Mesenchymal stem cell (in vitro differentiated cells and primary cell): Measurements from ENCODE around the gene LEF1.
A peak's percentile ranks its signal among the peaks of the same experiment; 100 is the strongest.

Source experiments
- DNase-seq: peaks from one replicate; pipeline ENCODE4 v3.0.0-alpha.2; 2013
- H2AFZ ChIP-seq: one replicate; pipeline ENCODE4 v1.6.1; 2013; ENCODE audit warnings: low read depth, mild to moderate bottlenecking, control low read depth, inconsistent platforms, low read length, moderate library complexity
- H2AK5ac ChIP-seq: 2 replicates; pipeline ENCODE4 v1.6.1; 2013; ENCODE audit warnings: low read length, moderate library complexity, mild to moderate bottlenecking, inconsistent platforms; ENCODE audit not compliant: severe bottlenecking
- H2BK120ac ChIP-seq: one replicate; pipeline ENCODE4 v1.6.1; 2013; ENCODE audit warnings: low read depth, mild to moderate bottlenecking, inconsistent platforms, low read length, moderate library complexity
- H2BK12ac ChIP-seq, 2 experiments: one replicate each; pipeline ENCODE4 v1.6.1; 2013; ENCODE audit warnings: inconsistent platforms in 2 of 2, low read length in 2 of 2, mild to moderate bottlenecking in 2 of 2, moderate library complexity in 2 of 2, control low read depth in 1 of 2
- H2BK15ac ChIP-seq: one replicate; pipeline ENCODE4 v1.6.1; 2013; ENCODE audit warnings: mild to moderate bottlenecking, low read depth, inconsistent platforms; ENCODE audit not compliant: poor library complexity, severe bottlenecking
- H2BK5ac ChIP-seq: 2 replicates; pipeline ENCODE4 v1.6.1; 2013; ENCODE audit warnings: low read depth, mild to moderate bottlenecking, low read length, control low read depth, inconsistent platforms; ENCODE audit not compliant: poor library complexity, severe bottlenecking
- H3K14ac ChIP-seq, 2 experiments: one replicate each; pipeline ENCODE4 v1.6.1; 2013; ENCODE audit warnings: inconsistent platforms in 2 of 2, low read length in 2 of 2, control low read depth in 1 of 2, mild to moderate bottlenecking in 1 of 2, moderate library complexity in 1 of 2
- H3K18ac ChIP-seq, 2 experiments: one replicate each; pipeline ENCODE4 v1.6.1; 2013; ENCODE audit warnings: inconsistent platforms in 2 of 2, low read length in 2 of 2, control low read depth in 1 of 2, low read depth in 1 of 2, mild to moderate bottlenecking in 1 of 2
- H3K23ac ChIP-seq, 2 experiments: one replicate each; pipeline ENCODE4 v1.6.1; 2013; ENCODE audit warnings: inconsistent platforms in 2 of 2, low read length in 2 of 2, mild to moderate bottlenecking in 2 of 2, moderate library complexity in 2 of 2, control low read depth in 1 of 2
- H3K27ac ChIP-seq: 2 replicates; pipeline ENCODE4 v1.5.1; 2013; ENCODE audit warnings: mild to moderate bottlenecking, moderate library complexity, low read length, control low read depth, inconsistent platforms; ENCODE audit not compliant: poor library complexity, severe bottlenecking
- H3K27me3 ChIP-seq, 2 experiments: 2 replicates each; pipeline versions ENCODE4 v1.6.1 to v1.7.0; 2013; ENCODE audit warnings: low read length in 2 of 2, mild to moderate bottlenecking in 2 of 2, moderate library complexity in 2 of 2, control low read depth in 1 of 2, inconsistent platforms in 1 of 2; ENCODE audit not compliant: control insufficient read depth in 1 of 2, insufficient read depth in 1 of 2
- H3K36me3 ChIP-seq, 2 experiments: 2 replicates each; pipeline versions ENCODE4 v1.6.1 to v1.7.0; 2013; ENCODE audit warnings: low read length in 2 of 2, control low read depth in 1 of 2, inconsistent platforms in 1 of 2, low read depth in 1 of 2, mild to moderate bottlenecking in 1 of 2; ENCODE audit not compliant: insufficient read depth in 2 of 2, control insufficient read depth in 1 of 2
- H3K4ac ChIP-seq, 2 experiments: one replicate each; pipeline ENCODE4 v1.6.1; 2013; ENCODE audit warnings: inconsistent platforms in 2 of 2, low read length in 2 of 2, mild to moderate bottlenecking in 2 of 2, moderate library complexity in 2 of 2, control low read depth in 1 of 2, low read depth in 1 of 2
- H3K4me1 ChIP-seq: 2 replicates; pipeline ENCODE4 v1.6.1; 2013; ENCODE audit warnings: low read depth, low read length, control low read depth; ENCODE audit not compliant: control insufficient read depth, insufficient read depth
- H3K4me2 ChIP-seq: 2 replicates; pipeline ENCODE4 v1.6.1; 2013; ENCODE audit warnings: low read length, mild to moderate bottlenecking, inconsistent platforms; ENCODE audit not compliant: poor library complexity, severe bottlenecking
- H3K4me3 ChIP-seq, 2 experiments: 2 replicates each; pipeline versions ENCODE4 v1.5.1 to v1.7.0; 2013; ENCODE audit warnings: low read length in 2 of 2, mild to moderate bottlenecking in 2 of 2, control low read depth in 1 of 2, low read depth in 1 of 2; ENCODE audit not compliant: insufficient read depth in 1 of 2
- H3K79me1 ChIP-seq: replicated peaks from 2 replicates; pipeline ENCODE4 v1.6.1; 2013; ENCODE audit warnings: mild to moderate bottlenecking, control low read depth, low read length, inconsistent platforms; ENCODE audit not compliant: poor library complexity, severe bottlenecking
- H3K9ac ChIP-seq: 2 replicates; pipeline ENCODE4 v1.7.0; 2013; ENCODE audit warnings: mild to moderate bottlenecking, low read length, moderate library complexity
- H3K9me3 ChIP-seq: 2 replicates; pipeline ENCODE4 v1.7.0; 2013; ENCODE audit warnings: mild to moderate bottlenecking, low read length; ENCODE audit not compliant: control insufficient read depth
- H4K8ac ChIP-seq: one replicate; pipeline ENCODE4 v1.6.1; 2013; ENCODE audit warnings: inconsistent platforms, mild to moderate bottlenecking, low read length, moderate library complexity
- H4K91ac ChIP-seq: one replicate; pipeline ENCODE4 v1.6.1; 2013; ENCODE audit warnings: mild to moderate bottlenecking, low read length, inconsistent platforms
- WGBS: methylation state at CpG from one replicate; pipeline ENCODE4 v1.1.7; 2013; ENCODE audit warnings: mixed read lengths; 5-methylcytosine and 5-hydroxymethylcytosine counted together

Gene LEF1

DNA sequence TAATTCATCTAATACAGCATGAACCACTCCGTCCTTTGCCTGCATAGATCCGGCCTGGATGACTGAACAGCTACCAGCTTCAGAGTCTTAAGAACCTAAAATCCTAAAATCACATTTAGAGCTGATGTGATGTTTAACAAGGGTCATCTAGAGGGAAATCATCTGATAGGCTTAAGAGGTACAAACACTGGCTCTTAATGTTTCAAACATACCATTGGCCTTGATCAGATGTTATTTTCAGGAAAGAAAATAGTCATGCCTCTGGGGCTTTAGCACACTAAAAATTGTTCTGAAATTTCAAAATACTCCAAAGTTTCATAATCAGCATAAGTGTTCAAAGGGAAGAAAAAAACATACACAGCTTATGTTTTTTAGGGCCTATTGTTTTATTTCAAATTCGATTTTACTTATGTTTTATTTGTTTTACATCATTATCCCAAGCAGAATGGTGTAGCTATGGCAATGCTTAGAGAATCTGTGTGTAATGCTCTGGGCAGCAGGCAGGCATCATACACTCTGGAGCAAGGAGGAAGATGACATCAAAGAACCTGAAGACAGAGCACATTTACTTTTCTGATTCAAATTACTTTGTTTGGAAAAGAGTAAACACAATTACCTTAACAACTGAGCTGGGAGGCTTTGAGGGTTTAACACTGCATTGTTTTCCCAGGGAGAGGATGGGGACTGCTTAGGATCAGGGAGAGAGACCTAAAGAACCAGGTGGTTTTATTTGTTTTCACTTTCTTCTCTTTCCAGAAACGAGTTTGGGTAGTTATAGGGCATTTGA, 25.3 kb upstream of the LEF1 start:
- Histone ChIP-seq H4K91ac (no peak overlapping the region), H3K4me3 (no peak overlapping the region), H3K36me3 (no peaks in the 10 kb centered on the region), H2BK12ac (no peak overlapping the region), H3K27ac (no peak overlapping the region), H2BK5ac (no peak overlapping the region), H3K4me1 (no peaks in the 10 kb centered on the region), H2AFZ (no peak overlapping the region), H3K23ac (no peak overlapping the region), H3K79me1 (no peaks in the 10 kb centered on the region), H2AK5ac (no peak overlapping the region), H3K27me3 (no peaks in the 10 kb centered on the region), H3K4ac (no peak overlapping the region), H4K8ac (no peak overlapping the region), H3K18ac (no peak overlapping the region), H2BK120ac (no peak overlapping the region), H3K14ac (no peak overlapping the region), H3K9ac (peak overlapping the region; percentile 73), H3K4me2 (no peak overlapping the region), H2BK15ac (no peak overlapping the region), H3K9me3 (no peaks in the 10 kb centered on the region)
- DNase-seq: peak; percentile 20
- WGBS: no CpG with 5 or more reads among the region's 4 CpGs

DNA sequence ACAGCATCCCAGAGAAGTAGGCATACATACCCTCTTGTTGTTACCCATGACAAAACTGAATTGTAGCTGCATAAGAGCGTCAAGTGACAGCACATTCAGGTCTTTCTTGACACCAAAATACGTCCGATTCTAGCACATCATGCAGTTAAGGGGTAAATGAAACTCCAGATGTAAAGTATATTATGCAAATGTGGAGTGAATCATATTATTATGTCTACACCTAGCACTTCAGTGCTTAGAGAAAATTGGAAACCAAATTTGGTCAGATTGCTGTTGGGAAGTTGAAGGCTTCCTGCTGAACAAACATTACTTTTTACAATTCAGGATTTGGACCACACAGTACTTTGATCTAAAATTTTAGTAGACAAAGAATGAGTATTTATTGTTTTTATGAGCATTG, 24.2 kb upstream of the LEF1 start:
- no peak overlapping the region for H4K8ac ChIP-seq
- H3K4me3 ChIP-seq: no peak overlapping the region
- no peak overlapping the region for H3K23ac ChIP-seq
- no peak overlapping the region for H2BK12ac ChIP-seq
- H3K27ac ChIP-seq: no peak overlapping the region
- H3K4me1 ChIP-seq: no peaks in the 10 kb centered on the region
- DNase-seq: no peak
- no peak overlapping the region for H3K14ac ChIP-seq
- H4K91ac ChIP-seq: no peak overlapping the region
- H3K36me3 ChIP-seq: no peaks in the 10 kb centered on the region
- H3K4ac ChIP-seq: no peak overlapping the region
- no peak overlapping the region for H2BK15ac ChIP-seq
- no peak overlapping the region for H2AK5ac ChIP-seq
- no peaks in the 10 kb centered on the region for H3K9me3 ChIP-seq
- no peak overlapping the region for H3K9ac ChIP-seq
- WGBS: no CpG with 5 or more reads among the region's 3 CpGs
- H3K18ac ChIP-seq: peak overlapping the region in 1 of 2 experiments; percentile 64
- no peak overlapping the region for H2BK5ac ChIP-seq
- no peak overlapping the region for H3K4me2 ChIP-seq
- H3K79me1 ChIP-seq: no peaks in the 10 kb centered on the region
- no peaks in the 10 kb centered on the region for H3K27me3 ChIP-seq
- no peak overlapping the region for H2AFZ ChIP-seq
- no peak overlapping the region for H2BK120ac ChIP-seq

DNA sequence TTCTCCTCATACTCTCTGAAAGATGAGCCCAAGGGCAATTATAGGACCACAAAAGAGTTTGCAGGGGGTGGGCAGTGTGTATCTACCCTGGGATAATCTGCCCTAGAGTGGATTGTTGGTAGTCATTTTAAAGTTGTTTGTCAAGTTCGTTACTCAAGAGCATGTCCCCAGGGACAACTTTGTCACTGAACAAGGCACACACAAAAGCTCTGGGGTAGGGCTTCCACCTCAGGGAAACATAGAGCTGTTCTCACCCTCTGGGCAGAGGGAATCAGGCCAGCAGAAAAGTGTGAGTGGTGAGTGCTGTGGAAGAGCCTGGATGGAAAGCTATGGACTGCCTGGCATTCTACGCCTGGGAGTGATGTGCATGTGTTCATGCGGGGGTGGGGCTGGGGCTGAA, 23.3 kb upstream of the LEF1 start:
- Histone ChIP-seq H2AFZ (no peak overlapping the region), H3K9ac (no peak overlapping the region), H2BK5ac (no peak overlapping the region)

DNA sequence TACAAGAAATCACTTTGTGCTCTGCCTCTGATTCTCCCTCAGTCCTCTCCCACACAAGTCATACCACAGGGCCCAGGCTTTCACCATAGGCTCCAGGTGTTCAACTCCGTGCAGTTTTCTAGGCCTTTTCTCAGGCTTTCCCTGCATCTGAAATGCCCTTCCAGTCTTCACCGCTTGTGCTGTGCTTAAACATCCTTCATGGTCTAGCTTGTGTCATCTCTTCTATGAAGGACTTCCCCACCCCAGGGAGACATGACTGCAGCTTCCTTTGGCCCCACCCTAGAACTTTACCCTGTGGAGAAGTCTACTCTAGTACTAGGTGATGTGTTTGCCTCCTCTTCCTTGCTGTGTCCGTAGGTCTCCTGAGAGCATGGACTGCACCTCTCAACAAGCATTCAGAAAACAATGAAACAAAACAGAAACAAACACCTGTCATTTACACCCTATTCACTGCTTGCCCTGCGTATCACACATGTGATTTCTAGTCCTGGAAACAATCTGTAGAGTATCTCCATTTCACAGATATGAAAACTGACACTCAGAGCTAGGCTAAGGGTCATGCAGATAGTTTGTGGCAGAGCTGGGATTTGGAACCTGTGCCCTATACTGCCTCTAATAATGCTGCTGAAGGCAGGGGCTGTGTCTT, 22.7 kb upstream of the LEF1 start:
- Histone ChIP-seq H3K4ac (no peak overlapping the region), H3K27ac (no peak overlapping the region), H2AK5ac (no peak overlapping the region), H4K91ac (no peak overlapping the region), H2AFZ (no peak overlapping the region), H2BK120ac (no peak overlapping the region), H3K79me1 (no peaks in the 10 kb centered on the region), H3K9ac (no peak overlapping the region), H3K36me3 (no peaks in the 10 kb centered on the region), H4K8ac (no peak overlapping the region), H3K23ac (no peak overlapping the region), H3K4me2 (no peak overlapping the region), H2BK15ac (no peak overlapping the region), H3K14ac (no peak overlapping the region), H3K27me3 (no peaks in the 10 kb centered on the region), H3K4me3 (no peak overlapping the region), H2BK12ac (no peak overlapping the region), H2BK5ac (no peak overlapping the region), H3K9me3 (no peaks in the 10 kb centered on the region), H3K4me1 (no peaks in the 10 kb centered on the region), H3K18ac (no peak overlapping the region)
- DNase-seq: no peak
- 92% methylated on average over 4 of the region's 4 CpGs for WGBS

More for the DNA sequence above, 23.3 kb upstream of the LEF1 start:
- H3K23ac ChIP-seq: no peak overlapping the region
- H3K18ac ChIP-seq: no peak overlapping the region
- no peaks in the 10 kb centered on the region for H3K9me3 ChIP-seq
- H3K27ac ChIP-seq: no peak overlapping the region
- H2BK15ac ChIP-seq: no peak overlapping the region
- H2AK5ac ChIP-seq: no peak overlapping the region
- no peak overlapping the region for H4K91ac ChIP-seq
- H3K4ac ChIP-seq: no peak overlapping the region
- H3K36me3 ChIP-seq: no peaks in the 10 kb centered on the region
- 82% methylated on average over 3 of the region's 3 CpGs for WGBS
- H3K4me3 ChIP-seq: no peak overlapping the region
- H2BK120ac ChIP-seq: no peak overlapping the region
- no peaks in the 10 kb centered on the region for H3K4me1 ChIP-seq
- no peak overlapping the region for H3K14ac ChIP-seq
- H3K27me3 ChIP-seq: no peaks in the 10 kb centered on the region
- H3K79me1 ChIP-seq: no peaks in the 10 kb centered on the region
- no peak overlapping the region for H3K4me2 ChIP-seq
- no peak overlapping the region for H4K8ac ChIP-seq
- no peak for DNase-seq
- H2BK12ac ChIP-seq: no peak overlapping the region
